DMS114 treated with DMSO at 0.1 percent for 48 hours (cell line): ENCODE data around the gene EFCAB6.

Source experiments
- DNase-seq: peaks from one replicate; lab custom pipeline; 2025; ENCODE audit not compliant: unreplicated experiment; lab: John Stamatoyannopoulos, UW

Gene EFCAB6

DNA sequence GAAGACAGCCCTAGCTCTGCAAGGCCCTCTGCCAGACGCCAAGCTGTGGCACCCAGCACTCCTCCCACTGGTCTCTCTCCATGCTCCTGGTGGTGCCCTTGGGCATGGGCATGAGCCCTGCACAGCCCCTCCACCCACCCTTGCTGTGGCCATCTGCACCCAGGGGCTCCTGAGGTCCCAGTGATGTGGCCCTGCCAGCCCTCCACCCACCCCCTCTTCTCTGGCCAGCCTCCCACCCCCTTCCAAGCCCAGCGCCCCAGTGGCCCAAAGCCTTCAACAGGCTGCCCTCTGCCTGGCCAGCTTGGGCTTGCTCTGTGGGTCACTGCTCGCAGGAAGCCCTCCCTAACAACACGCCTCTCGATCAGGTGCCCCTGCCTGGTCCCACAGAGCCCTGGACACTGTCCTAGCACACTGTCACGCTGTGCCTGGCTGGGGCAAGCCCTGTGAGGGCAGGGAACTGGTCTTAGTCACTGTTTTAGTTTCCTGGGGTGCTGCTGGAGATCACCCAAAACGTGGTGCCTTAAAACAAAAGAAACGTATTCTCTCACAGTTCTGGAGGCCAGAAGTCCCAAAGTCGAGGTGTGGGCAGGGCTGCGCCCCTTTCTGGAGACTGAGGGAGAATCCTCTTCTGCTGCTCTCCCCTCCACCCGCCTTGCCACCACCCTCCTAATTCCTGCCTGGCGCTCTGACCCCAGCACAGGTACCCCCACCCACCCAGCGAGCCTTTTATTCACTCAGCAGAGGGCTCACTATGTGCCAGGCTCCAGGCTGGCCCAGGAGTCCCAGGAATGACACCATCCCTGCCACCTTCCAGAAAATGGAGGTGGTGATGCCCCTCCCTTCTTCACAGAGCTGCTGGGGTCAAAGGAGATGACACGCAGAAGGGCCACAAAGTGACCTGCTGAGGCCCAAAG is 35.5 kb upstream of the EFCAB6 start:
- no peak for DNase-seq

DNA sequence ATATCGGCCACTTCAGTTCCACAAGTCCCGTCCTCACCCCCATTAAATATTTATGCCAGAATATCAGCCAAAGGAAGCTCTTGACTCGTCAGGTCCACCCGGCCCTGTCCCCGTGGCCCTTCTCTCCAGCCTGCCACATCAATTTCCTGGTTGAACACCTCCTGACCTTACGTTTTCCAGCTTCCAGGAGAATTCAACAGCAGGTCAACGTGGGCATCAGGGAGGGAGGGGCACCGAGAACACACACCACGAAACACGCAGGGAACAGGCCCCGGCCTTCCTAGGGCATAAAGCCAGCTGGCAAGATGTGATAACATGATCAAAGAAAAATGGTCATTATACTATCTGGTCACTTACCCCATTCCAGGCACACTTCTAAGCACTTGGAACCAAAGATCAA is 34.9 kb upstream of the EFCAB6 start:
- DNase-seq, result no peak

- no peak for DNase-seq
Observed at GRCh38 chr22:43845981-43846380, 33.9 kb upstream of the EFCAB6 start.

- no peak for DNase-seq
Observed at GRCh38 chr22:43844560-43845545, 32.7 kb upstream of the EFCAB6 start.

GRCh38 chr22:43843783-43844530 is 31.9 kb upstream of the EFCAB6 start:
- no peak for DNase-seq

GRCh38 chr22:43841742-43842141 is 29.6 kb upstream of the EFCAB6 start:
- no peak for DNase-seq

GRCh38 chr22:43840851-43841250 is 28.7 kb upstream of the EFCAB6 start:
- DNase-seq, result no peak

DNA sequence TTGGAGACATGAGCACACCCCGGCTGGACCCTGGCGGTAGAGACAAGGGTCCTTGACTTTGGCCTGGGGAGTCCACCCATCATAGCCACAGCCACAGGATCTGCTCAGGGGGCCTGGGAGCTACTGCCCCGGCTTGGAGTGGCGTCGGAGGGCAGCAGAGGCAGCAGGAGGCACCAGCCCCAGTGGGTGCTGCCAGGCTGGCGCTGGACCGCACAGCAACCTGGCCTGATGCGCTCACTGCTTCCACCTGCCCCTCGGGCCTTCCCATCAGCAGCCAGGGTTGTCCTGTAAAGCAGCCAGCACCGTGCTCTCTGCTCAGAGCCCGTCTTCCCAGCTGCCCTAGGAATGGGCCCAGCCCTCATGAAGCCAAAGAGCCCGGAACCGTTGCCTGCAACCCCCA is 28.3 kb upstream of the EFCAB6 start:
- no peak for DNase-seq

DNA sequence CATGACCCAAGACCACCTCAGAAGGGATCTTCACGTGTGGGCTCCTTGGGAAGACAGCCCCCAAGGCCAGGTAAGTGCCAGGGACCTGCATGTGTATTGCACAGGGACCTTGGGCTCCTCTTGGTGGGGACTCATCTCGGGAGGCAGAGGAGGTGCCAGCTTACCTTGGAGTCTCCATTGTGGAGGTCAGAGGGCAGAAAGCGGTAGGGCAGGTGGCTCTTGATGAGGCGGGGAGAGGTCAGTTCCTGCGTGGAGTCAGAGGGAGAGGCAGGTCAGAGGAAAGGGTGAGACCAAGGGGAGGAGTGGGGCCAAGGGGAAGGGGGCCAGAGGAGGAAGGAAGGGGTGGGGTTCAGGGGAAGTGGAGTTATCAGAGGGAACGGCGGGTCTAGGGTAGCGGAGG is 27.7 kb upstream of the EFCAB6 start:
- DNase-seq, result no peak

DNA sequence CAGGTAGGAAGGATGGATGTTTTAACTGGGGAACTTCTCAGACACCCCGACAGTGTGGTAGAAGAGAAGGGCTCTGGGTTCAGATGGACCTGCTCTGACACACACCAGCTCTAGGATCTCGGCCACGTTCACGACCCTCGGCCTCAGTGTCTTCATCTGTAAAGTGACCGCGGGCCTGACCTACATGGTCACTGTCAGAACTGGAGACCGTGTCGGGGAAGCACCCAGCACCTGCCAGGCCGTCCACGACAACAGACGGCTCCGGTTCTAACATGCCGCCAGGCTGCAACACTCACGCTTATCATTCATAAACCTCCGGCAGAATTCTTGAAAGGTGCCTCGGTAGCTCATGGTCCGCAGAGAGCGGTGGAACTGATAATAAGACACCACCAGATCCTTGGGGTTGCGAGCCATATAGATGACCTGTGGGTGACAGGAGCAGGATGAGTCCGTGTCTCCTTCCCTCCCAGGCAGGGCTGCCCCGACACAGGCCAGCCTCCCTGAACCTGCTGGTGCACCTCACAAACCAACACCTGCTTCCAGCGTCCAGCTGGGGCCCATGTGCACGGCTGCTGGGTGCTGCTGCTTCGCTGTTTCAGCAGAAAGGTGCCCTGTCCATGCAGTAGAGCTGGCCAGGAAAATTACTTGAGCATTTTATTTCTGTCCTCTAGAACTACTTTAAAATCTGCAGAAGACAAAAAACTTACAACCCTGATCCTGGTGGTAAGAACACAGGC is 26.6 kb upstream of the EFCAB6 start:
- no peak for DNase-seq

DNA sequence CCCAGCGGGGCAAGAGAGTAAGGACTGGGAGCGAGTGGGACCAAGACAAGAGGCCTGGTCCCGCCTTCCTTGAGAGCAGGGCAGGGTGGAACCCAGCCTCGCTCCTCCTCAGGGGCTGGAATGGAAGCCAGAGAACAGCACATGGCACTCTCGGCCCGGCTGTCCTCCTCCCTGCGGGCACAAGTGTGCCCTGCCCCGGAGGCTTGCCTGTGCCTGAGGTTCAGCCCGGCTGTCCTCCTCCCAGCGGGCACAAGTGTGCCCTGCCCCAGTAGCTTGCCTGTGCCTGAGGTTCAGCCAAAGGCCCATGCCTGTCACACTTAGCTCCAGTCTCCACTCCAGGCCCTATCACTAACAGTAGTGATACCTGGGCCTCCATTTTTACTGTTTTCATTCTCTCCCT is 26.1 kb upstream of the EFCAB6 start:
- no peak for DNase-seq

- DNase-seq, result no peak
Observed at GRCh38 chr22:43837666-43838065, 25.6 kb upstream of the EFCAB6 start.

- DNase-seq, result no peak
Observed at GRCh38 chr22:43835736-43836135, 23.6 kb upstream of the EFCAB6 start.

DNA sequence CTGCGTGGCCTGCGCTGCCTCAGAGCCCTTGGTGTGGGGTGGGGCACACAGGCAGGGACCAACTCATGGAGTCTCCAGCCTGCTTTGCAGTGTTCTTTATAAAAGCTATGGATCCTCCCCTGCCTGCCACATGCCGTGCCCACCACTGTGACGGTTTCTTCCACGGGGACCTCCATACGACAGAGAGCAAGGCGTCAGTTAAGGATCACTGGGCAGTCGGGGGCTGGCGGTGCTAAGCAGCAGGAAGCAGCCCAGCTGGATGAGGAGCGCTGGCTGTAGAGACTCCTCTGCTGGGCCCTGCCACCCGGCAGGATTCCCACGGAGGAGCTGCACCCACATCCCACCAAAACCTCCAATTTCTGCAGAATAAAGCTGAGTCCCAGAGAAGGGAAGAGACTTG is 23.1 kb upstream of the EFCAB6 start:
- DNase-seq, result no peak

GRCh38 chr22:43833286-43834240 is 21.5 kb upstream of the EFCAB6 start:
- DNase-seq, result no peak

- DNase-seq, result no peak
Observed at GRCh38 chr22:43832393-43833265, 20.5 kb upstream of the EFCAB6 start.

GRCh38 chr22:43831561-43832392 is 19.7 kb upstream of the EFCAB6 start:
- DNase-seq, result no peak
